K562 (cell line): ENCODE measurements around the gene ENSA. TPM values are rescaled to one million over a fixed set of nuclear protein-coding genes. Genes with fewer than 3 reads are reported as not detected.

Source experiments
- EP400 ChIP-seq: fragments of 450-650 bp; IDR thresholded peaks from 2 replicates; pipeline ENCODE4 v1.6.1; 2017; ENCODE audit warnings: antibody characterized with exemption, mild to moderate bottlenecking, moderate library complexity
- FIP1L1 ChIP-seq: fragments of 200-400 bp; formaldehyde crosslinking; IDR thresholded peaks from 2 replicates; pipeline ENCODE4 v1.6.1; 2018; ENCODE audit warnings: mild to moderate bottlenecking, low read depth, low read length; ENCODE audit not compliant: poor library complexity, severe bottlenecking
- KAT2B ChIP-seq: IDR thresholded peaks from one replicate; pipeline ENCODE4 v1.6.1; 2012; ENCODE audit warnings: low read depth, mild to moderate bottlenecking, control low read depth, inconsistent platforms, low read length, moderate library complexity
- MIER1 ChIP-seq: fragments of 450-650 bp; IDR thresholded peaks from 2 replicates; pipeline ENCODE4 v1.6.1; 2016; ENCODE audit warnings: antibody characterized with exemption, mild to moderate bottlenecking, low read depth
- POLR2A ChIP-seq: fragments of 450-650 bp; conservative IDR thresholded peaks from 2 replicates; pipeline ENCODE4 v1.6.1; 2016
- POU5F1 ChIP-seq: fragments of 150-350 bp; IDR thresholded peaks from 2 replicates; pipeline ENCODE4 v1.6.1; 2014; ENCODE audit warnings: borderline replicate concordance, low read length, low read depth, mild to moderate bottlenecking; ENCODE audit not compliant: partially characterized antibody
- SOX6 ChIP-seq: fragments of 450-650 bp; IDR thresholded peaks from 2 replicates; pipeline ENCODE4 v1.6.1; 2014; ENCODE audit warnings: mild to moderate bottlenecking
- STAG1 ChIP-seq: sonication (generic); formaldehyde crosslinking; IDR thresholded peaks from 2 replicates; pipeline ENCODE4 v1.5.0; 2020; ENCODE audit warnings: missing genetic modification reagents, borderline replicate concordance
- ZEB2 ChIP-seq: fragments of 450-650 bp; IDR thresholded peaks from 2 replicates; pipeline ENCODE4 v1.6.1; 2016
- ZFP1 ChIP-seq: fragments of 450-650 bp; formaldehyde crosslinking; IDR thresholded peaks from 2 replicates; pipeline ENCODE4 v1.4.0; 2020; ENCODE audit warnings: mild to moderate bottlenecking, mixed read lengths
- ZNF282 ChIP-seq: sonication (generic); formaldehyde crosslinking; IDR thresholded peaks from 2 replicates; pipeline ENCODE4 v1.8.1; 2023; ENCODE audit warnings: missing genetic modification reagents
- polyA plus RNA-seq, 8 experiments: library from polyadenylated mRNA; depleted of rRNA in 4 of 8; stranded (reverse) in 5 of 8; unstranded in 3 of 8; fragments of >200 nt; fragmentation: Nextera tagmentation in 2 of 8; fragmentation: Illumina TruSeq in 1 of 8; extraction: Ambion mirVana in 2 of 8; extraction: Trizol in 1 of 8; gene quantifications; 2 replicates each; pipeline versions ENCODE4 v1.2.1 to v1.2.3, GENCODE V29; 2011 to 2014; ENCODE audit warnings: inconsistent platforms in 1 of 8, missing spikeins in 1 of 8
- total RNA-seq, 7 experiments: library from RNA; depleted of rRNA in 6 of 7; stranded (reverse); fragments of >200 nt in 6 of 7; fragmentation: Illumina TruSeq in 2 of 7; extraction: Trizol in 2 of 7; gene quantifications; 2 replicates each; pipeline versions ENCODE4 v1.2.1 to v1.2.3, GENCODE V29; 2011 to 2021; ENCODE audit warnings: low replicate concordance in 1 of 7
- TF ChIP-seq, protein P1 (sequence below): sonication (generic); formaldehyde crosslinking; IDR thresholded peaks from 2 replicates; pipeline ENCODE4 v1.8.1; 2023; ENCODE audit warnings: mild to moderate bottlenecking, missing genetic modification reagents, moderate library complexity
- TF ChIP-seq, protein P2 (sequence below): fragments of 250-450 bp; sonication (Bioruptor Pico); IDR thresholded peaks from 2 replicates; pipeline ENCODE4 v1.8.0; 2022; ENCODE audit warnings: inconsistent platforms
- TF ChIP-seq, protein P3 (sequence below), 3 experiments: fragments of 200-800 bp in 1 of 3; sonication (Bioruptor generic) in 1 of 3; sonication (generic) in 1 of 3; formaldehyde crosslinking in 1 of 3; IDR thresholded peaks; 2 replicates each; pipeline versions ENCODE4 v1.6.1 to v1.8.0; 2016 to 2022; ENCODE audit warnings: mild to moderate bottlenecking in 2 of 3, missing compliant biosample characterization in 2 of 3, missing genetic modification characterization in 2 of 3, missing genetic modification reagents in 1 of 3
- TF ChIP-seq, protein P4 (sequence below): fragments of 450-650 bp; IDR thresholded peaks from 2 replicates; pipeline ENCODE4 v1.6.1; 2016; ENCODE audit warnings: missing biosample characterization, missing genetic modification characterization
- TF ChIP-seq, protein P5 (sequence below), 2 experiments: fragments of 450-650 bp; IDR thresholded peaks; 2 replicates each; pipeline ENCODE4 v1.6.1; 2016
- TF ChIP-seq, protein P6 (sequence below): fragments of 250-450 bp; sonication (Bioruptor Pico); IDR thresholded peaks from 2 replicates; pipeline ENCODE4 v1.5.1; 2021; ENCODE audit warnings: mild to moderate bottlenecking
- TF ChIP-seq, protein P7 (sequence below): sonication (generic); formaldehyde crosslinking; IDR thresholded peaks from 2 replicates; pipeline ENCODE4 v1.8.0; 2022; ENCODE audit warnings: mild to moderate bottlenecking, missing genetic modification reagents
- TF ChIP-seq, protein P8 (sequence below): sonication (generic); formaldehyde crosslinking; IDR thresholded peaks from 2 replicates; pipeline ENCODE4 v1.8.1; 2023; ENCODE audit warnings: mild to moderate bottlenecking, missing genetic modification reagents

The ENSA gene
- total and polyA plus RNA-seq, 9 of the 15 experiments (the other 6 are each of a cell fraction or from before 2014, with no cell fraction given) = 68.1 to 605 (median 188) TPM

DNA sequence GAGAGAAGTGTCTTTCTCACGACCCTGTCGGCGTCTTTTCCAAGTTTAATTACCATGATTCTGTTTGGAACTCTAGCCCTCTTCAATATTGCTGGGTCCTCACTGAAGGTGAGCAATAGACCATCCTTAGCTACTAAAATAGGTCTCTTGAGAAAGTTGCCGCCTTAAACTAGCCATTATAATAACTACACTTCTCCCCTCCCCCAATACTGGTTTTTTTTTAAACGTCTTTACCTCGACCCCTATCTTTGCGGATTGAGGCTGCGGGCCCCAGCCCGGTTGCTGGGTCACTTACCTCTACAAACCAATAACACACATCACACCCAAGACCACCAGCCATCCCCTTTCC, 672 bp downstream of the ENSA start (continued):
- TF ChIP-seq, protein P1, sequence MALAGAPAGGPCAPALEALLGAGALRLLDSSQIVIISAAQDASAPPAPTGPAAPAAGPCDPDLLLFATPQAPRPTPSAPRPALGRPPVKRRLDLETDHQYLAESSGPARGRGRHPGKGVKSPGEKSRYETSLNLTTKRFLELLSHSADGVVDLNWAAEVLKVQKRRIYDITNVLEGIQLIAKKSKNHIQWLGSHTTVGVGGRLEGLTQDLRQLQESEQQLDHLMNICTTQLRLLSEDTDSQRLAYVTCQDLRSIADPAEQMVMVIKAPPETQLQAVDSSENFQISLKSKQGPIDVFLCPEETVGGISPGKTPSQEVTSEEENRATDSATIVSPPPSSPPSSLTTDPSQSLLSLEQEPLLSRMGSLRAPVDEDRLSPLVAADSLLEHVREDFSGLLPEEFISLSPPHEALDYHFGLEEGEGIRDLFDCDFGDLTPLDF = no peak
- TF ChIP-seq, protein P2, sequence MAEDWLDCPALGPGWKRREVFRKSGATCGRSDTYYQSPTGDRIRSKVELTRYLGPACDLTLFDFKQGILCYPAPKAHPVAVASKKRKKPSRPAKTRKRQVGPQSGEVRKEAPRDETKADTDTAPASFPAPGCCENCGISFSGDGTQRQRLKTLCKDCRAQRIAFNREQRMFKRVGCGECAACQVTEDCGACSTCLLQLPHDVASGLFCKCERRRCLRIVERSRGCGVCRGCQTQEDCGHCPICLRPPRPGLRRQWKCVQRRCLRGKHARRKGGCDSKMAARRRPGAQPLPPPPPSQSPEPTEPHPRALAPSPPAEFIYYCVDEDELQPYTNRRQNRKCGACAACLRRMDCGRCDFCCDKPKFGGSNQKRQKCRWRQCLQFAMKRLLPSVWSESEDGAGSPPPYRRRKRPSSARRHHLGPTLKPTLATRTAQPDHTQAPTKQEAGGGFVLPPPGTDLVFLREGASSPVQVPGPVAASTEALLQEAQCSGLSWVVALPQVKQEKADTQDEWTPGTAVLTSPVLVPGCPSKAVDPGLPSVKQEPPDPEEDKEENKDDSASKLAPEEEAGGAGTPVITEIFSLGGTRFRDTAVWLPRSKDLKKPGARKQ (CRISPR knock-in tag) = no peak
- TF ChIP-seq EP400 = no peak
- TF ChIP-seq FIP1L1 = no peak
- TF ChIP-seq, protein P3, sequence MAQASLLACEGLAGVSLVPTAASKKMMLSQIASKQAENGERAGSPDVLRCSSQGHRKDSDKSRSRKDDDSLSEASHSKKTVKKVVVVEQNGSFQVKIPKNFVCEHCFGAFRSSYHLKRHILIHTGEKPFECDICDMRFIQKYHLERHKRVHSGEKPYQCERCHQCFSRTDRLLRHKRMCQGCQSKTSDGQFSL (CRISPR knock-in tag; IDR thresholded peaks at IDR 0.05) = no peak
- TF ChIP-seq, protein P3 (tag; IDR thresholded peaks at IDR 0.05) = no peak
- TF ChIP-seq POU5F1 = no peak
- no peak for TF ChIP-seq KAT2B
- TF ChIP-seq, protein P4, sequence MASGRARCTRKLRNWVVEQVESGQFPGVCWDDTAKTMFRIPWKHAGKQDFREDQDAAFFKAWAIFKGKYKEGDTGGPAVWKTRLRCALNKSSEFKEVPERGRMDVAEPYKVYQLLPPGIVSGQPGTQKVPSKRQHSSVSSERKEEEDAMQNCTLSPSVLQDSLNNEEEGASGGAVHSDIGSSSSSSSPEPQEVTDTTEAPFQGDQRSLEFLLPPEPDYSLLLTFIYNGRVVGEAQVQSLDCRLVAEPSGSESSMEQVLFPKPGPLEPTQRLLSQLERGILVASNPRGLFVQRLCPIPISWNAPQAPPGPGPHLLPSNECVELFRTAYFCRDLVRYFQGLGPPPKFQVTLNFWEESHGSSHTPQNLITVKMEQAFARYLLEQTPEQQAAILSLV = no peak
- TF ChIP-seq SOX6 = no peak
- no peak for TF ChIP-seq STAG1 (CRISPR knock-in tag)
- TF ChIP-seq, protein P5, sequence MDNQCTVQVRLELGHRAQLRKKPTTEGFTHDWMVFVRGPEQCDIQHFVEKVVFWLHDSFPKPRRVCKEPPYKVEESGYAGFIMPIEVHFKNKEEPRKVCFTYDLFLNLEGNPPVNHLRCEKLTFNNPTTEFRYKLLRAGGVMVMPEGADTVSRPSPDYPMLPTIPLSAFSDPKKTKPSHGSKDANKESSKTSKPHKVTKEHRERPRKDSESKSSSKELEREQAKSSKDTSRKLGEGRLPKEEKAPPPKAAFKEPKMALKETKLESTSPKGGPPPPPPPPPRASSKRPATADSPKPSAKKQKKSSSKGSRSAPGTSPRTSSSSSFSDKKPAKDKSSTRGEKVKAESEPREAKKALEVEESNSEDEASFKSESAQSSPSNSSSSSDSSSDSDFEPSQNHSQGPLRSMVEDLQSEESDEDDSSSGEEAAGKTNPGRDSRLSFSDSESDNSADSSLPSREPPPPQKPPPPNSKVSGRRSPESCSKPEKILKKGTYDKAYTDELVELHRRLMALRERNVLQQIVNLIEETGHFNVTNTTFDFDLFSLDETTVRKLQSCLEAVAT (IDR thresholded peaks at IDR 0.05) = peak in 1 of 2 experiments; percentile 41; a peak in 1 of 4 replicates
- TF ChIP-seq POLR2A = no peak
- TF ChIP-seq ZFP1 (CRISPR knock-in tag) = no peak
- TF ChIP-seq, protein P6, sequence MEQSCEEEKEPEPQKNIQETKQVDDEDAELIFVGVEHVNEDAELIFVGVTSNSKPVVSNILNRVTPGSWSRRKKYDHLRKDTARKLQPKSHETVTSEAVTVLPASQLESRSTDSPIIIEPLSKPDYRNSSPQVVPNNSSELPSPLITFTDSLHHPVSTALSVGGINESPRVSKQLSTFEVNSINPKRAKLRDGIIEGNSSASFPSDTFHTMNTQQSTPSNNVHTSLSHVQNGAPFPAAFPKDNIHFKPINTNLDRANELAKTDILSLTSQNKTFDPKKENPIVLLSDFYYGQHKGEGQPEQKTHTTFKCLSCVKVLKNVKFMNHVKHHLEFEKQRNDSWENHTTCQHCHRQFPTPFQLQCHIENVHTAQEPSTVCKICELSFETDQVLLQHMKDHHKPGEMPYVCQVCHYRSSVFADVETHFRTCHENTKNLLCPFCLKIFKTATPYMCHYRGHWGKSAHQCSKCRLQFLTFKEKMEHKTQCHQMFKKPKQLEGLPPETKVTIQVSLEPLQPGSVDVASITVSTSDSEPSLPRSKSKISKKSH (CRISPR knock-in tag) = no peak
- TF ChIP-seq, protein P7, sequence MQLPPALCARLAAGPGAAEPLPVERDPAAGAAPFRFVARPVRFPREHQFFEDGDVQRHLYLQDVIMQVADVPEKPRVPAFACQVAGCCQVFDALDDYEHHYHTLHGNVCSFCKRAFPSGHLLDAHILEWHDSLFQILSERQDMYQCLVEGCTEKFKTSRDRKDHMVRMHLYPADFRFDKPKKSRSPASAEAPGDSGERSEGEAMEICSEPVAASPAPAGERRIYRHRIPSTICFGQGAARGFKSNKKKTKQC (CRISPR knock-in tag) = 0 out of 2 replicates have a peak, but pooled peaks have one; percentile 40
- TF ChIP-seq, protein P8, sequence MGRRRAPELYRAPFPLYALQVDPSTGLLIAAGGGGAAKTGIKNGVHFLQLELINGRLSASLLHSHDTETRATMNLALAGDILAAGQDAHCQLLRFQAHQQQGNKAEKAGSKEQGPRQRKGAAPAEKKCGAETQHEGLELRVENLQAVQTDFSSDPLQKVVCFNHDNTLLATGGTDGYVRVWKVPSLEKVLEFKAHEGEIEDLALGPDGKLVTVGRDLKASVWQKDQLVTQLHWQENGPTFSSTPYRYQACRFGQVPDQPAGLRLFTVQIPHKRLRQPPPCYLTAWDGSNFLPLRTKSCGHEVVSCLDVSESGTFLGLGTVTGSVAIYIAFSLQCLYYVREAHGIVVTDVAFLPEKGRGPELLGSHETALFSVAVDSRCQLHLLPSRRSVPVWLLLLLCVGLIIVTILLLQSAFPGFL = 0 out of 2 replicates have a peak, but pooled peaks have one; percentile 12
- no peak for TF ChIP-seq ZNF282 (CRISPR knock-in tag)
- TF ChIP-seq MIER1 = no peak; the same call in 1 of the 2 replicates
- TF ChIP-seq ZEB2 = peak; percentile 10; the same call in 1 of the 2 replicates
